Stimulated activated CD4-positive, alpha-beta T cell treated with anti-CD3 and anti-CD28 coated beads, Interleukin-4, amount 100 ng/mL, for 4 hours (primary cell): ENCODE measurements around the gene MAP4K4.
"Not testable (repeated sequence)": the region's sequence is repeated elsewhere in the genome, so short reads cannot be mapped to it uniquely, and the experiment has no call there.

ENCODE experiments used
- DNase-seq, 2 experiments: peaks; one replicate each; pipeline ENCODE4 v3.0.0-alpha.2; 2020

The MAP4K4 gene

GRCh38 chr2:101745711-101746694 lies 48.5 kb downstream of the MAP4K4 start:
- no peak for DNase-seq

GRCh38 chr2:101748000-101748399 lies 50.5 kb downstream of the MAP4K4 start:
- no peak for DNase-seq

- not testable (repeated sequence) for DNase-seq
Observed at GRCh38 chr2:101748462-101748861, 51.0 kb downstream of the MAP4K4 start.

GRCh38 chr2:101750688-101751087 lies 53.2 kb downstream of the MAP4K4 start:
- DNase-seq: no peak

- no peak for DNase-seq
Observed at GRCh38 chr2:101751276-101751815, 53.8 kb downstream of the MAP4K4 start.

- DNase-seq: no peak
Observed at GRCh38 chr2:101751875-101752619, 54.5 kb downstream of the MAP4K4 start.

GRCh38 chr2:101752716-101753616 lies 55.5 kb downstream of the MAP4K4 start:
- no peak for DNase-seq

- no peak for DNase-seq
Observed at GRCh38 chr2:101753720-101754490, 56.4 kb downstream of the MAP4K4 start.

- DNase-seq: no peak
Observed at GRCh38 chr2:101754618-101755017, 57.1 kb downstream of the MAP4K4 start.

GRCh38 chr2:101756266-101756665 lies 58.8 kb downstream of the MAP4K4 start:
- DNase-seq: no peak

GRCh38 chr2:101758001-101758400 lies 60.5 kb downstream of the MAP4K4 start:
- no peak for DNase-seq

GRCh38 chr2:101759162-101759561 lies 61.7 kb downstream of the MAP4K4 start:
- no peak for DNase-seq

- no peak for DNase-seq
Observed at GRCh38 chr2:101762451-101763171, 65.1 kb downstream of the MAP4K4 start.

GRCh38 chr2:101763496-101764333 lies 66.2 kb downstream of the MAP4K4 start:
- no peak for DNase-seq

- DNase-seq: no peak
Observed at GRCh38 chr2:101766337-101766736, 68.8 kb downstream of the MAP4K4 start.

GRCh38 chr2:101766871-101767739 lies 69.6 kb downstream of the MAP4K4 start:
- DNase-seq: no peak

GRCh38 chr2:101768556-101769220 lies 71.2 kb downstream of the MAP4K4 start:
- no peak for DNase-seq

GRCh38 chr2:101769726-101770125 lies 72.2 kb downstream of the MAP4K4 start:
- not testable (repeated sequence) for DNase-seq
